Stimulated activated CD8-positive, alpha-beta memory T cell treated with anti-CD3 and anti-CD28 coated beads, Interleukin-4, amount 100 ng/mL, for 1 hour (primary cell): ENCODE measurements around the gene IGSF8.

Source experiments
- DNase-seq, 2 donors: peaks; one replicate each; pipeline ENCODE4 v3.0.0-alpha.2; 2020; ENCODE audit warnings: low read depth in 2 of 2, low spot score in 1 of 2

Gene IGSF8

DNA sequence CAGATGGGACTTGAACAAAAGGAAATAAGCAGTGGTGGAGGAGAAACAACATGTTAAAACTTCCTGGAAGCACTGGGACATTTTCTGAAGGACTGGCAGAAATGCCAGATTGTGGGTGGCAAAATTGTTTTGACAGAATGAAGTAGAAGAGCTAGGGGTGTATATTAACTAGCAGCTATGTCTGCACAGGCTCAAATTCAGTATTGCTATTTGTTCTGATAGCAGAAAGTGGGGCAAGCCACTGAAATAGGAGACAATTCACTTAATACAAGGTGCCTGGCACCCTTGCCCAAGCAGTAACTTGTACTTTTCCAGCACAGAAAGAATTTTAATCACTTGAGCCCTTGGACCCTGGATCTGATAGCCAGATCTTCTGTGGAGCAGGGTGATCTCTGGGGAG, 54.9 kb downstream of the IGSF8 start:
- no peak for DNase-seq
